PC-9 (cell line): ENCODE data around the gene ZNF485.

Source experiments
- EZH2 ChIP-seq: fragments of 200-600 bp; sonication (generic); IDR thresholded peaks from 2 replicates; pipeline ENCODE4 v1.8.0; 2017; ENCODE audit warnings: antibody characterized with exemption, low read depth
- TF ChIP-seq, protein P1 (sequence below): fragments of 200-600 bp; sonication (generic); conservative IDR thresholded peaks from 2 replicates; pipeline ENCODE4 v1.6.1; 2017; ENCODE audit warnings: mixed run types, antibody characterized with exemption, mild to moderate bottlenecking, moderate library complexity

GRCh38 chr10:43653746-43654145 is 47.5 kb downstream of the ZNF485 start:
- TF ChIP-seq EZH2 = no peak
- TF ChIP-seq, protein P1, sequence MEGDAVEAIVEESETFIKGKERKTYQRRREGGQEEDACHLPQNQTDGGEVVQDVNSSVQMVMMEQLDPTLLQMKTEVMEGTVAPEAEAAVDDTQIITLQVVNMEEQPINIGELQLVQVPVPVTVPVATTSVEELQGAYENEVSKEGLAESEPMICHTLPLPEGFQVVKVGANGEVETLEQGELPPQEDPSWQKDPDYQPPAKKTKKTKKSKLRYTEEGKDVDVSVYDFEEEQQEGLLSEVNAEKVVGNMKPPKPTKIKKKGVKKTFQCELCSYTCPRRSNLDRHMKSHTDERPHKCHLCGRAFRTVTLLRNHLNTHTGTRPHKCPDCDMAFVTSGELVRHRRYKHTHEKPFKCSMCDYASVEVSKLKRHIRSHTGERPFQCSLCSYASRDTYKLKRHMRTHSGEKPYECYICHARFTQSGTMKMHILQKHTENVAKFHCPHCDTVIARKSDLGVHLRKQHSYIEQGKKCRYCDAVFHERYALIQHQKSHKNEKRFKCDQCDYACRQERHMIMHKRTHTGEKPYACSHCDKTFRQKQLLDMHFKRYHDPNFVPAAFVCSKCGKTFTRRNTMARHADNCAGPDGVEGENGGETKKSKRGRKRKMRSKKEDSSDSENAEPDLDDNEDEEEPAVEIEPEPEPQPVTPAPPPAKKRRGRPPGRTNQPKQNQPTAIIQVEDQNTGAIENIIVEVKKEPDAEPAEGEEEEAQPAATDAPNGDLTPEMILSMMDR = no peak
